Ishikawa (cell line): ENCODE measurements around the gene YBEY.

ENCODE experiments used
- CREB1 ChIP-seq: IDR thresholded peaks from 2 replicates; pipeline ENCODE4 v1.6.1; 2012; ENCODE audit warnings: low read depth
- EP300 ChIP-seq: IDR thresholded peaks from 2 replicates; pipeline ENCODE4 v1.6.1; 2012; ENCODE audit warnings: borderline replicate concordance
- FOXM1 ChIP-seq: IDR thresholded peaks from 2 replicates; pipeline ENCODE4 v1.6.1; 2012; ENCODE audit warnings: low read depth, borderline replicate concordance
- RAD21 ChIP-seq: IDR thresholded peaks from 2 replicates; pipeline ENCODE4 v1.6.1; 2012; ENCODE audit warnings: low read depth
- TAF1 ChIP-seq: IDR thresholded peaks from 2 replicates; pipeline ENCODE4 v1.6.1; 2012; ENCODE audit warnings: low read depth, mild to moderate bottlenecking
- TCF12 ChIP-seq: IDR thresholded peaks from 2 replicates; pipeline ENCODE4 v1.6.1; 2012; ENCODE audit warnings: low read depth
- TEAD4 ChIP-seq: IDR thresholded peaks from 2 replicates; pipeline ENCODE4 v1.6.1; 2012
- YY1 ChIP-seq: IDR thresholded peaks from 2 replicates; pipeline ENCODE4 v1.6.1; 2012; ENCODE audit warnings: low read depth
- ZBTB7A ChIP-seq: IDR thresholded peaks from 2 replicates; pipeline ENCODE4 v1.6.1; 2012; ENCODE audit warnings: low read depth
- TF ChIP-seq, protein P1 (sequence below): IDR thresholded peaks from 2 replicates; pipeline ENCODE4 v1.6.1; 2012
- TF ChIP-seq, protein P2 (sequence below): IDR thresholded peaks from 2 replicates; pipeline ENCODE4 v1.6.1; 2012; ENCODE audit warnings: low read depth, mild to moderate bottlenecking

DNA sequence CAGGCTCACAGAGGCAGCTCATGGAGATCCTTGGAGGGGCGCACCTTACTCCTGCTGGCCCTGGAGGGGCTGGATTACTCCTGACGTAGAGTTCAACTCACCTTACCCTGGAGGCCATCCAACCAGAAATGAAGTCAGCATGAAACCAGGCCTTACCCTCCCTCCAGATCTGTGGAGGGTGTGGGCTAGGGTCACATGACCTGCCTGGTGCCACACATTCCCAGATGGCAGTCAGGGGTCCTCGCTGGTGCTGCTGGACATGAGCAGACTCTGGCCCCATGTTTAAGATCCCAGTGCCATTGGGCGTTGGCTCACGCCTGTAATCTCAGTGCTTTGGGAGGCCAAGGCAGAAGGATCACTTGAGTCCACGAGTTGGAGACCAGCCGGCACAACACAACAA lies 33.0 kb downstream of the YBEY start:
- TF ChIP-seq CREB1 (no peak), TCF12 (no peak), FOXM1 (no peak), EP300 (no peak), RAD21 (no peak), YY1 (no peak), ZBTB7A (no peak), TAF1 (no peak), TEAD4 (no peak)
- TF ChIP-seq, protein P1, sequence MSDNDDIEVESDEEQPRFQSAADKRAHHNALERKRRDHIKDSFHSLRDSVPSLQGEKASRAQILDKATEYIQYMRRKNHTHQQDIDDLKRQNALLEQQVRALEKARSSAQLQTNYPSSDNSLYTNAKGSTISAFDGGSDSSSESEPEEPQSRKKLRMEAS, result no peak
- TF ChIP-seq, protein P2, sequence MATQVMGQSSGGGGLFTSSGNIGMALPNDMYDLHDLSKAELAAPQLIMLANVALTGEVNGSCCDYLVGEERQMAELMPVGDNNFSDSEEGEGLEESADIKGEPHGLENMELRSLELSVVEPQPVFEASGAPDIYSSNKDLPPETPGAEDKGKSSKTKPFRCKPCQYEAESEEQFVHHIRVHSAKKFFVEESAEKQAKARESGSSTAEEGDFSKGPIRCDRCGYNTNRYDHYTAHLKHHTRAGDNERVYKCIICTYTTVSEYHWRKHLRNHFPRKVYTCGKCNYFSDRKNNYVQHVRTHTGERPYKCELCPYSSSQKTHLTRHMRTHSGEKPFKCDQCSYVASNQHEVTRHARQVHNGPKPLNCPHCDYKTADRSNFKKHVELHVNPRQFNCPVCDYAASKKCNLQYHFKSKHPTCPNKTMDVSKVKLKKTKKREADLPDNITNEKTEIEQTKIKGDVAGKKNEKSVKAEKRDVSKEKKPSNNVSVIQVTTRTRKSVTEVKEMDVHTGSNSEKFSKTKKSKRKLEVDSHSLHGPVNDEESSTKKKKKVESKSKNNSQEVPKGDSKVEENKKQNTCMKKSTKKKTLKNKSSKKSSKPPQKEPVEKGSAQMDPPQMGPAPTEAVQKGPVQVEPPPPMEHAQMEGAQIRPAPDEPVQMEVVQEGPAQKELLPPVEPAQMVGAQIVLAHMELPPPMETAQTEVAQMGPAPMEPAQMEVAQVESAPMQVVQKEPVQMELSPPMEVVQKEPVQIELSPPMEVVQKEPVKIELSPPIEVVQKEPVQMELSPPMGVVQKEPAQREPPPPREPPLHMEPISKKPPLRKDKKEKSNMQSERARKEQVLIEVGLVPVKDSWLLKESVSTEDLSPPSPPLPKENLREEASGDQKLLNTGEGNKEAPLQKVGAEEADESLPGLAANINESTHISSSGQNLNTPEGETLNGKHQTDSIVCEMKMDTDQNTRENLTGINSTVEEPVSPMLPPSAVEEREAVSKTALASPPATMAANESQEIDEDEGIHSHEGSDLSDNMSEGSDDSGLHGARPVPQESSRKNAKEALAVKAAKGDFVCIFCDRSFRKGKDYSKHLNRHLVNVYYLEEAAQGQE, result no peak
